OCI-LY3 (cell line): ENCODE results near the gene SDHAF2.

Experiments used
- EZH2phosphoT487 ChIP-seq: fragments of 200-600 bp; shearing (Covaris generic); IDR thresholded peaks from 2 replicates; pipeline ENCODE4 v1.6.1; 2018; ENCODE audit warnings: antibody characterized with exemption, mixed run types, low read depth
- TF ChIP-seq, protein P1 (sequence below): fragments of 200-600, 300-600 bp; sonication (generic); IDR thresholded peaks from 2 replicates; pipeline ENCODE4 v1.5.1; 2014; ENCODE audit warnings: antibody characterized with exemption, low read length, low read depth

DNA sequence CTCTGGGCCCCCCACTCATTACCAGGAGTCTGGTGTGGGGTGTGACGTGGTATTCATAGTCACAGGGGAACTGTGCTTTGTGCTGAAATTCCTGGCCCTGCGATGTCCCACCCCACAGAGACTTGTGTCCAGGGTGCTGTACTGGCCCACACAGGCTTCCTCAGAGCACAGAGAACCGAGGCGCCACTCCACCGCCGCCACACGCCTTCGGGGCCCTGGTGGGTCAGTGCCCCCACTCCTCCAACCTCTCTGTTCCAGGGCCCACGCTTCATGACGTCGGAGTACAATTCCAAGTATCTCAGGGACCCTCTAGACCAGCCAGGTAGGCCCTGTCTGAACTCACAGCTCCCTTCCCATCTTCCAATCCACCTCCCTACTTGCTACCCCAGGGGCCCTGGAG, 55.2 kb downstream of the SDHAF2 start:
- TF ChIP-seq, protein P1, sequence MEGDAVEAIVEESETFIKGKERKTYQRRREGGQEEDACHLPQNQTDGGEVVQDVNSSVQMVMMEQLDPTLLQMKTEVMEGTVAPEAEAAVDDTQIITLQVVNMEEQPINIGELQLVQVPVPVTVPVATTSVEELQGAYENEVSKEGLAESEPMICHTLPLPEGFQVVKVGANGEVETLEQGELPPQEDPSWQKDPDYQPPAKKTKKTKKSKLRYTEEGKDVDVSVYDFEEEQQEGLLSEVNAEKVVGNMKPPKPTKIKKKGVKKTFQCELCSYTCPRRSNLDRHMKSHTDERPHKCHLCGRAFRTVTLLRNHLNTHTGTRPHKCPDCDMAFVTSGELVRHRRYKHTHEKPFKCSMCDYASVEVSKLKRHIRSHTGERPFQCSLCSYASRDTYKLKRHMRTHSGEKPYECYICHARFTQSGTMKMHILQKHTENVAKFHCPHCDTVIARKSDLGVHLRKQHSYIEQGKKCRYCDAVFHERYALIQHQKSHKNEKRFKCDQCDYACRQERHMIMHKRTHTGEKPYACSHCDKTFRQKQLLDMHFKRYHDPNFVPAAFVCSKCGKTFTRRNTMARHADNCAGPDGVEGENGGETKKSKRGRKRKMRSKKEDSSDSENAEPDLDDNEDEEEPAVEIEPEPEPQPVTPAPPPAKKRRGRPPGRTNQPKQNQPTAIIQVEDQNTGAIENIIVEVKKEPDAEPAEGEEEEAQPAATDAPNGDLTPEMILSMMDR = no peak
- no peak for TF ChIP-seq EZH2phosphoT487
